Inflammatory macrophage treated with lipopolysaccharide for 1 hour (primary cell): ENCODE results near the gene HSPA1A.

Experiments used
- DNase-seq, 2 donors: peaks; one replicate each; pipeline ENCODE4 v3.0.0-alpha.2; 2020 to 2022

HSPA1A gene

DNA sequence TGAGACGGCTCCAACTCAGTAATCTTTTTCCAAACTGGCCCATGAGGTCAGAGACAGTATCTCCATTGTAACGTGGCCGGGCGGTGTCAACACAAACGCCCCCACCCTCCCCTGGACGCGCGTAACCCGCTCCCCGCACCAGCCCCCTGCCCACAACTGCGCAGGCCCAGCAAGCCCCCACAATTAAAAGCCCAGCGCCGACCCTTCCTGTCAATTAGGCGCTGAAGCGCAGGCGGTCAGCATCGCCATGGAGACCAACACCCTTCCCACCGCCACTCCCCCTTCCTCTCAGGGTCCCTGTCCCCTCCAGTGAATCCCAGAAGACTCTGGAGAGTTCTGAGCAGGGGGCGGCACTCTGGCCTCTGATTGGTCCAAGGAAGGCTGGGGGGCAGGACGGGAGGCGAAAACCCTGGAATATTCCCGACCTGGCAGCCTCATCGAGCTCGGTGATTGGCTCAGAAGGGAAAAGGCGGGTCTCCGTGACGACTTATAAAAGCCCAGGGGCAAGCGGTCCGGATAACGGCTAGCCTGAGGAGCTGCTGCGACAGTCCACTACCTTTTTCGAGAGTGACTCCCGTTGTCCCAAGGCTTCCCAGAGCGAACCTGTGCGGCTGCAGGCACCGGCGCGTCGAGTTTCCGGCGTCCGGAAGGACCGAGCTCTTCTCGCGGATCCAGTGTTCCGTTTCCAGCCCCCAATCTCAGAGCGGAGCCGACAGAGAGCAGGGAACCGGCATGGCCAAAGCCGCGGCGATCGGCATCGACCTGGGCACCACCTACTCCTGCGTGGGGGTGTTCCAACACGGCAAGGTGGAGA lies at the start of gene HSPA1A, which contains the start of gene HSPA1L:
Gene HSPA1A (plus strand): TSS at position 519 of the 814 bp plus-strand sequence. CDS start 214 bp downstream, at position 733.
Gene HSPA1L (minus strand): TSS at position 259 of the 814 bp plus-strand sequence. CDS start 3,311 bp downstream, outside the sequence.
- peak; percentile 95 to 97 for DNase-seq

DNA sequence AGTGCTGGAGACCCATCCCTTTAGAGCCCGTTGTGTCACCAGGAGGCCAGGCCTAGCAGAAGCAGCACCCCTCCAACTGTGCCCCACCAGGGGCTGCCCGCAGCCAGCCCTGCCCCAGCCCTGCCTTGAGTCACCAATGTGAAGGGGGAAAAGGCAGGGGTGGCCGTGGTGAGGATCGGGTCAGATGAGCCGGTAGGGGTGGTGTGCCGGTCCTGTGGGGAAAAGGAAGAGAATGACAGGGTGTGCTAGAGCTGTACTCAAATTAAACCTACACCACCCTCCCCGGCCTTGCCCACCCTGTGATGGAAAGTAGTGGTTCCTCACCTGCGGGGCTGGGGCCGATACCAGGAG lies 49.8 kb upstream of the HSPA1A start:
- DNase-seq = no peak

DNA sequence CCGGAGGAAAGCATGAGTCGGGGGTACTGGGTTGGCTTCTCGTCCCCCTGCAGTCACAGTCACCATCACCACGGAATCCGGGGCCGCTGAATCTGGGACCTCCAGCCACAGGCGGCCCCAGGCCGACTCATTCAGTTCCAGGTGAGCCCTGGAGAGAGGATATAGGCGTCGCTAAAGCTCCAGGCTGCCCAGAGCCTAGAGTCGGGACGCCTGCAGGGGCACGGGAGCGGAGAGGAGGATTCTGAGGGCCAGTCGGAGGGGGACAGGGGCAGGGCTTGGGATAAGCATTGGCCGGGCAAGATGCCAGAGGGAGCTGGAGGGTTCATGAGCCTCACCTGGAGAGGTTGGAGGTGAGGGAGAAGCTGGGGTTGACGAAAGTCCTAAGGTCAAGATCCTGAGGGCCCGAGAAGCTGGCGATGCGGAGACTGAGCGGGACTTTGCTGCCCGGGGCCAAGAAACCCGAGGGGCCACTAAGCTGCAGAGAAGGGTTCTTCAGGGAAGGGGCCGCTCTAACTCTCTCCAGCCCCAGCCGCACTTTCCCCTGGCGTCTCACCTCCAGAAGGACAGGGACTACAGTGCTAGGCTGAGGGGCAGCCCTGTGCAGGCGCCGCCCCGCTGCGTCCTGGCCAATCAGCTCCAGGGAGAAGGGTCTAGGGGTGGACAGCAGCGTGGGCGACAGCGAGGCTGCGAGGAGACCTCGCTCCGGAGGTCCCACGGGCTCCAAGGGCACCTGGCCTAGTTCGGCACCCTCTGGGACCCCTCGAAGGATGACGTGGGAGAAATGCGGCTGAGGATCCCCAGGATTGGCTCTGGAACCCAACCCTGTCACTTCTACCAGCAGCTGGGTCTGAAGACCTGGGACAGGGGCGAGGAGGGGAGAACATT lies 49.2 kb upstream of the HSPA1A start:
- DNase-seq = no peak

DNA sequence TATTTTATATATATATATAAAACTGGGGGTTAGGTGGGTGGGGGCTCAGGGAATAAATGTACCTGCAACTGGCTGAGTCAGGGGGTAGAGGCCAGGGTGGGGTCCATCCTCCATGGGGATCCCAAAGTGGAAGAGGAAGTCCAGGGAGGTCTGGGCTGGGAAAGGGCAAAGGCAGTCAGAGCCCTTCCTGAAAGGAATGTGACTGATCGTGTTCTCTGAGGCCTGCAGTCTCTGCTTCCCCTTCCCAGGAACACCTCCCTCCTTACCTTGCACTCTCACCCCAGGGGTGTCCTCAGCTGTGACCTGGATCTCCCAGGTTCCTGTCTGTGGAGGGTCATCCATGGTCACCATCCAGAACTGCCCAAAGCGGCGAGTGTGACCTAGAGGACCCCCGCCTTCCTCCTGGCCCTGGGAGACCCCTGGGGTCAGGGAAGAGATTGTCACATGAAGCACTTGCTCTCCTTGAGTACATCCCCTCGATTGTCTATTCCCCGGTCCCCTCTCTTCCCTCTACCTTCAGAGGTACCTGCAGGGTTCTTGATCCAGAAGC lies 48.2 kb upstream of the HSPA1A start:
- DNase-seq = no peak

DNA sequence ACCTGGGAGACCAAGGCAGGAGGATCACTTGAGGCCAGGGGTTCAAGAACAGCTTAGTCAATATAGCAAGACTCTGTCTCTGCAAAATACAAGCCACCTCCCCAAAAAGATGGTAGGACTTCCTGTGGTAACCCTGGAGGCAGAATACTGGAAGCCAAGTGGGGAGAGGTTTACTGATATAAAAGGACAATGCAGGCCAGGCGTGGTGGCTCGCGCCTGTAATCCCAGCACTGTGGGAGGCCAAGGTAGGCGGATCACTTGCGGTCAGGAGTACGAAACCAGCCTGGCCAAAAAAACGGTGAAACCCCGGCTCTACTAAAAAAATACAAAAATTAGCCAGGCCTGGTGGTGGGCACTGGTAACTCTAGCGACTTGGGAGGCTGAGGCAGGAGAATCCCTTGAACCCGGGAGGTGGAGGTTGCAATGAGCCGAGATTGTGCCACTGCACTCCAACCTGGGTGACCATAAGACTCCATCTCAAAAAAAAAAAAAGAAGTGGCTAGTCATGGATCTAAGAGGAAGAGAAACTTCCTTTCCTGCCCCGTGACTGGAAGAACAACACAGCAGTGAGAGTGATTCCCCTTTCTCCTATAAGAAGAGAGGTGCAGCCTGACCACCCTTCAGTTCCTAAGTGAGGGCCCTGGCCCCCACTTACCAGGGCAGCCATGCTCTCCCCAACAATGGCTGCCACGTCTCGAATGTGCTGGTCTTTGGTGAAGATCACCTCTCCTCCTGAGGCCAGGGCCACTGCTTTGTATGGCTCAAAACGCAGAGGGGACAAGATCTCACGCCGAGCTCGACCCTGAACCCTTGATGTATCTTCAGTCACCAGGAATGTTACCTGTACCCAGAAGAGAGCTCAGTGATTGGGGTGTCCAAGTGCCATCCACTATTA lies 46.7 kb upstream of the HSPA1A start:
- peak; percentile 69 to 83 for DNase-seq

DNA sequence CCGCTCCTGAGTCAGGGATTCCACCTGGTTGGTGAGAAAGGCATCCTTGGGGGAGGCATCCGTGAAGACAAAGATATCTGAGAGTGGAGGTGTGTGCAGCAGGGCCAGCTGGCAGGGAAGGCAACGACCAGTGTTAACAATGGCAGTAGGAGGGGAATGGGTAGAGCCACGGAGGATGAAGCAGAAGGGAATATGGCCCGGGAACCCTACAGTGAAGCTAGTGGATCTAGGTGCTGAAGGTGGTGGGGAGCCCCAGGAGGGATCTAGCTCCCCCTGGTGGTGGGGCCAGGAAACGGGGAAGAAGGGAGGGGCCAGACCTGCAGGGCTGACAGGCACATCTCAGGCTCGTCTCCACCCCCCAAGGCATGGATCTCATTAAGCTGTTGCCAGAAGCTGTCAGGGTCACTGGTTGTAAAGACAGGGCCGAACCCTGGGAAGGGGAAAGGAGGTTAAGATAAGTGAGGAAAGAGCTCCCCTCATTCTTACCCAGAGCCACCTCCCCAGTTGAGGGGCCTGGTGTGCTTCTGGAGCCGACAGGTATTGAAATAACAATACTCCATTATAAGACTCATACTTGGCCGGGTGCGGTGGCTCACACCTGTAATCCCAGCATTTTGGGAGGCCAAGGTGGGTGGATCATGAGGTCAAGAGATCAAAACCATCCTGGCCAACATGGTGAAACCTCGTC lies 45.5 kb upstream of the HSPA1A start:
- DNase-seq = peak; percentile 66 to 93

DNA sequence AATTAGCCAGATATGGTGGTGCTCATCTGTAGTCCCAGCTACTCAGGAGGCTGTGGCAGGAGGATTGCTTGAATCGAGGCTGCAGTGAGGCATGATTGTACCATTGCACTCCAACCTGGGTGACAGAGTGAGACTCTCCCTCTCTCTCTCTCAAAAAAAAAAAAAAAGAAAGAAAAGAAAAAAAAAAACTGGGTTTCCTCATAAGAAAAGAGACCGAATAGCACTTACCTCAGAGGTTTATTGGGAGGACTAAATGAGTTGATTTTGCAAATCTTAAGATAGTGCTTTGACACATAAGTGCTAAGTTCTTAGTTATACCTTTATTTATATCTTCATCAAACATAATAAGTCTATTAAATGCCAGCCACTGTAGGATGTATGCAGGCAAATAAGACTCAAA lies 44.5 kb upstream of the HSPA1A start:
- DNase-seq = no peak

DNA sequence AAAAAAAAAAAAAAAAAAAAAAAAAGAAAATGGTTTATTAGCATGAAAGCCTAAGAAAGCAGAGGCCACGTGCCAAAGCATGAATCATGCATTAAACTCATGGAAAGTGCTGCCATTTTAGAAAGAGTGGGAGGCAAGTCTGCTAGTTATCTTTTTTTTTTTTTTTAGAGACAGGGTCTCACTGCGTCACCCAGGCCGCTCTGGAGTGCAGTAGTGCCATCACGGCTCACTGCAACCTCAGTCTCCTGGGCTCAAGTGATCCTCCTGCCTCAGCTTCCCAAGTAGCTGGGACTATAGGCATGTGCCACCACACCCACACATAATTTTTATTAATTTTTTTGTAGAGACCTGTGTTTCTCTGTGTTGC lies 43.4 kb upstream of the HSPA1A start:
- no peak for DNase-seq

DNA sequence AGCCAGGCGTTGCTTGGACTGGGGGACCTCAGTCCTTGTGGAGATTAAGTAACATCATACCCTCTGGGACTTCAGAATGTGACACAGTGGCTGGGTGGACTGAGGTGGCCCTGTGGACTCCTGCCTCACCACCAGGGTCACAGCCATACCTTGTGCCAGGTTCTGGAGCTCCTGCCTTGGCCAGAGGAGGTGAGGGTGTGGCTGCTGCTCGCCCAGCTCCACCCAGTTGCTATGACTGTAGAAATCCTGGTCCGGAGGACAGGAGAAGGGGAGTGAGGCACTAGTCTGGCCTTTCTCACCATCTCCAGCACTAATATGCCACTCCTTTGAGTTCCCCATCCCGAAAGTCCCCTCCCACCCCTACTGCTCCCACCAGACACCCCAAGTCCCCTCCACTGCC lies 40.2 kb upstream of the HSPA1A start:
- DNase-seq = no peak

DNA sequence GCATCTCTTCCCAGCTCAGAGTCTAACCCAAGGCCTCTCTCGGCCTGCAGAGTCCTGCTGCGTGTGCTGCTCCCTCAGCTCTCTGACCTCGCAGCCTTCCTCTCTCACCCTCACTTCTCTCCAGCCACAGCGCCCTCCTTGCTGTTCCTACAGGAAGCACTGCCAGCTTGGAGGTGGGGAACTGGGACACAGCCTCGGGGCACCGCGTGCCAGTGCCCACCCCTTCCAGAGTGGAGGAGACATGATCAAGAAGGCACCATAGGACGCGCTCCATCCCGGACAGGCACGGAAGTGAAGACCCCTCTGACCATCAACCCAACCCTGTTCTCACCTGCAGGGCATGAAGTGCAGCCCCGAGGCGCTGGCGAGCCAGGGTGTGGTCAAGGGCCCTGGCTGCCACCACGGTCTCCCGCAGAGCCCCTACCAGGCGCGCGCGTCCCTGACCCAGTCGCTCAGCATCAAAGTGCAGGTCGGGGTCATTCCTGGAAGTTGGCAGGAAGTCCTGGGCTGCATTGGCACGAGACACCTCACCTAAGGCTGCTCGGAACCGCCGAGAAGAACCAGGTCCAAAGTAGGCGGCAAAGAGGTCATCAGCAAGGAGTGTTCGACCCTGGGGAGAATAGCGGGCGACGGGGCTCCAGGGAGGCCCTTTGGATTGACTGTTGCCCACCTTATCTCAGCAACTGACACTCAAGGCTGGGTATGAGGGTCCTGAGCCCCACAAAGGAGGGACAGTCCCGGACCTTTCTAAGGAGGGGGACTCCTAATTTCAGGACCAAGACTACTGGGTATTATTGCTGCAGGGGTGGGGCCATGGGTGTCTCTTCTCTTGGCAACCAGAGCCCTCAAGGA lies 39.5 kb upstream of the HSPA1A start:
- DNase-seq = no peak

DNA sequence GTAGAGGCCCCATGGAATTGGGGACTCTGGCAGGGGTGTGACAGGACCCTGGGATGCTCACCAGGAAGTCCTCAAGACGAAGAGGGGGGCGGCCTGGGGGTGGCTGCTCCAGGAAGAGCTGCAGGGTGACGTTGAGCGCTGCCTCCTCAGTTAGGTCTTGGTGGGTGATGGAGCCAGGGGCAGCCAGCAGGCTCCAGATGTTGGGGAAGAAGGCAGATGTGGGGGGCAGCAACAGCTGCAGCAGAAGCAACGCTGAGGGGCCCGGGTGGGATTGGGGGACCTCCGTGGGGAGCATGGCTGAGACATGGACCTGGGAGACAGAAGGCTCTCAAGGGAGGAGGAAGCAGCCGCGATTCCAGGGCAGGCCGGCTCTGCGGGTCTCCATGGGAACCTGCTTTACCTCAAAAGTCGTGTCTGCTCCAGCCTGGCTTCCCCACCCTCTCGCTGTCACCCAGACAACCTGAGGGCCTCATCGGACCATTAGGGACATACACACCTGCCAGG lies 38.8 kb upstream of the HSPA1A start:
- no peak for DNase-seq

DNA sequence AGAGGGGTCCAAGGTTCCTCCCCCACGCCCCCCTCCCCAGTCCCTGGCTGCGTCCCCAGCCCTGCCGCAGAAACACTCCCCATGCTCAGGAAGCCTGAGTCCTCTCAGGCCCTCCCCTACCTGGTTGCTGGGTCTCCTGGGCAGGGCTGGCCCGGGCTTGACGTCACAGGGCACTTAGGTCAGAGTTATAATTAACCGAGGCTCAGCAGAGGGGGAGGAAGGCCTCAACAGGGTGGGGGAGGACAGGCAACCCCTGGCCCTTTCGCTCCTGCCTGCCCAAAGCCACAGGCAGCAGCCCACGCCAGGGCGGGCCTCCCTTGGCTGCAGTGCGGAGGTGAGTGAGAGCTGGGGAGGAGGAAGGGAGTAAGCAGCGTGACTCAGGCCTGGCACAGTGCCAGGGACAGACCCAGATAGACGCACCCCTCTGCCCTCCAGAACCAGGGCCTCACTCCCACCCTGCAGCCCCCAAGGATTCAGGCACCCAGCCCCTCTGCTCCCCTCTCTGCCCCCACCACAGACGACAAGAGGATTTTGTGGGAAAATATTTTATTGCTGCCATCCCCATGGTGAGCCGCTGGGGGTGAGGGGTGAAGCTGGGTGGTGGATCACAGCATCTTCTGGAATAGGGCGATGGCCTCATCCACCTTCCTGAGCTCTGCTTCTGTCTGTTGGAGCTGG lies 38.2 kb upstream of the HSPA1A start, which contains the start of gene VWA7:
Gene VWA7 (minus strand): TSS at position 340 of the 678 bp plus-strand sequence. CDS start 549 bp downstream, outside the sequence.
- DNase-seq = peak; percentile 87 to 94

DNA sequence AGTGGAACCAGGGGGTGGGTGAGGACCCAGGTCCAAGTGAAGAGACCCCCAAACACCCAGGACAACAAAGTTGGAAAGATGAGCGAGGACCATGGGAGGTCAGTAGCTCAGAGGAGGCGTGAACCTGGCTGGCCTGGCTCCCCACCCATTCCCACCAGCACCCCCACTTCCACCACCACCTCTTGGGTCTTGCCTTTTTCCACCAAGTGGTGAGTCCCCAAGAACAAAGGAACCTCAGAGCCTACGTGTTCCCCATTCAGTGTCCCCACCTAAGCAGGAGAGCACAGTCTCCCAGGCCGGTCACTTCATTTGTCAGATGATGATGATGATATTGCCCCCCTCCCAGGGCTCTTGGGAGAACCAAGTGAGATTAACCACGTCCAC lies 37.7 kb upstream of the HSPA1A start:
- DNase-seq = no peak

DNA sequence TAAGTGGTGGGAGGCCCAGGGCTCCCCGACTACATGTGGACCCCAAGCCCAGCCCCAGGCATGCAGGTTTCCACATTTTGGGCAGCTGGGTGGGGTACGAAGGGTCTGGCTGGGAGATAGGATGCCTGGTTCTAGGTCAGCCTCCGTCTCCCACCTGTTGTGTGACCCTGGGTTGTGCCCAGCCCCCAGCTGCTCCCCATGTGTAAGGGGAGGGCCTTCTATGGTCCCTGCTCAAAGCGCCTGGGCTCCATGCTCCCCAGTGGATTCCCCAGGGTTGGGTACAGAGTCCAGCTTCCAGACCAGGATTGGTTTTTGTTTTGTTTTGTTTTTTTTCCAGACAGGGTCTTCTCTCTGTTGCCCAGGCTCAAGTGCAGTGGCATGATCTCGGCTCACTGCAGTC lies 37.1 kb upstream of the HSPA1A start:
- no peak for DNase-seq

DNA sequence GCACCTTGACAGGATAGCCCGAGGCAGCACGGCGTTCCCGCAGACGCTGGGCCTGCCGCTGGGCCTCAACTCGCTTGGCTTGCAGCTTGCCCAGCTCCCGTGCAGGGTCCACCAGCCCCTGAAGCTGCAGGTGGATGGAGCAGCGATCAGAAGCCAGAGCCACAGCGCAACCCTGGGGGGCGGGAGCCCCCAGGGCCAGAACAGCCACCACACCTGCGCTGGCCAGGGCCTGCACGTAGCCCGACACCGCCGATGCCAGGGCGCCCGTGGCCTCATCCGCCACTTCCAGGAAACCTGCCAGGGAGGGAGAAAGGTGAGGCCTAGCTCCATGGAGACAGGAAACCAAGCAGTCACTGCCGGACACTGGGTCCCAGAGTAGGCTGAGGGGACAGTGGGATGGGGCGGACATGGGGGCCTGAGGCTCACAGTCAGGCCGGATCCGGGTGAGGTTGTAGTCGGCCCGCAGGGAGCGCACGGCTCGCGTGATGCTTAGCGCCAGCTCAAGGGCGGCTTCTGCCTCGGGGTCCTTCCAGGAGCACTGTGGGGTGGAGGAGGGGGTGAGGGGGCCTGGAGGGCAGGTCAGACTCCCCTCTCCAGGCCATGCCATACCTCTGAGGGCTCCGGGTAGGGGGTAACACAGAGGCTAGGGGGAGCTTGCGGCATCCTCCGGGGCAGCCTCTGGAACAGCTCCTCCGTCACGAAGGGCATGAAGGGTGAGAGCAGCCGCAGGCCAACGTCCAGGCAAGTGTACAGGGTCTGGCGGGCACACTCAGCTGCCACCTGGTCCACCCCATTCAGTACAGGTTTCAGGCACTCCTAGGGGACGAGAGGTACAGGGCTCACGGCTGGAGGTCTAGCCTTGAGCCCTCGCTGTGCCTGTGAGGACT lies 36.1 kb upstream of the HSPA1A start:
- no peak for DNase-seq

DNA sequence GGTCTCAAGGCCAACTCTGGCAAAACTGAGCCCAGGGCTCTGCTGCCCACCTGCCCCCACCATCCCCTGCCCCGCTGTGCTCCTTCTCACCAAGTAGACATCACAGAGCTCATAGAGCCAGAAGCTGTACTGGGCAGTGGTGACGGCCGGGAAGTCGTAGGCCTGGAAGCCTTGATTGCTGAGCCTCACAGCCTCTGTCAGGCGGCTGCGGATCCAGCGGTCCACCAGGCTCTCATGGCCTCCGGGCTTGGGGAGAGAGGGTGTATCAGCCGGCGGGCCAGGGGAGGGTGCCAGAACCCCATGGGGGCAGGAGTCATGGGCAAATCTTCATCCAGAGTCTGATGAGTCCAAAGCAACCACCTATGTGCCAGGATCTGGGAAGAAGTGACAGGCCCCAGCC lies 35.4 kb upstream of the HSPA1A start:
- DNase-seq = no peak

DNA sequence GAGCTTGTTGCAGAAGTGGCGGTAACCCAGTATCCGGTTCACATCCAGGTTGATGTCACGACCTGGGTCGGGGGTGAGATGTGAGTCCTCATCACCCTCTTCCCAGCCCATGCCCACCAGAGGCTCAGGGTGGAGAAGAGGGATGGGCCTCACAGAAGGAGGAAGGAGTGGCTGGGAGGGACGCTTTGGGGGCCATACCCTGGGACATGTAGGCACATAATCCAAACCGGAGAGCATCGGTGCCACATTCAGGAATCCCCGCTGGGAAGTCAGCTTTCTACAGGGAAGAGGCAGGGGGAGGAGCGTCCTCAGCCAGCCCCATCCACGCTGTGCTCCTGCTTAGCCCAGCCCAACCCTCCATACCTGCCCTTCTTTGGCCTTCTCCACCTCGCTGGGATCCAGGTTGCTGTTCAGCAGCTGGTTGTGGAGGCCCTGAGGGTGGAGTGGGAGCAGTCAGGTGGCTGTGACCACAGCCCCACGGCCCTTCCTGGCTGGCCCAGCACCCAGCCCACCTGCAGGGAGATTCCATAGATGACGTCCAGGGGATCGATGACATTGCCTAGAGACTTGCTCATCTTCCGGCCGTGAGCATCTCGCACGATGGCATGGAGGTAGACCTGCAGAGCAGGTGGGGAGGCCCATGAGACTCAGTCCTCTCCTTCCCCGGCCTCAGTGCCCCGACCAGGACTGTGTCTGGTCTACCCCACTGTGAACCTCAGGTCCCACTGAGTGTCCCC lies 34.7 kb upstream of the HSPA1A start:
- no peak for DNase-seq
